ENCODE data around the gene KLHDC7B. TPM values are rescaled to one million over a fixed set of nuclear protein-coding genes. Genes with fewer than 3 reads are reported as not detected.
A peak's percentile ranks its signal among the peaks of the same experiment; 100 is the strongest.

Gene KLHDC7B
- total and polyA plus RNA-seq, 5 experiments from 2014 or later, result 5.3 to 7.9 (median 6.2) TPM

- Mint-ChIP-seq H3K9me3 (no peaks in the 10 kb centered on the region), H3K27me3 (no peaks in the 10 kb centered on the region), H3K4me1 (peaks cover 3 to 8% (median 4%) of the 10 kb centered on the region in 4 donors), H3K36me3 (no peaks in the 10 kb centered on the region), H3K27ac (no peak overlapping the region), H3K4me3 (no peak overlapping the region)
- POLR2A ChIA-PET, result interaction anchor here (0.7 kb wide), 1 partner anchor 49 kb away, joined by 3 read pairs; the partner anchor contains the start of gene NCAPH2
- DNase-seq (no peak), ATAC-seq (no peak)
Observed at GRCh38 chr22:50556703-50557102, 11.0 kb downstream of the KLHDC7B start.

DNA sequence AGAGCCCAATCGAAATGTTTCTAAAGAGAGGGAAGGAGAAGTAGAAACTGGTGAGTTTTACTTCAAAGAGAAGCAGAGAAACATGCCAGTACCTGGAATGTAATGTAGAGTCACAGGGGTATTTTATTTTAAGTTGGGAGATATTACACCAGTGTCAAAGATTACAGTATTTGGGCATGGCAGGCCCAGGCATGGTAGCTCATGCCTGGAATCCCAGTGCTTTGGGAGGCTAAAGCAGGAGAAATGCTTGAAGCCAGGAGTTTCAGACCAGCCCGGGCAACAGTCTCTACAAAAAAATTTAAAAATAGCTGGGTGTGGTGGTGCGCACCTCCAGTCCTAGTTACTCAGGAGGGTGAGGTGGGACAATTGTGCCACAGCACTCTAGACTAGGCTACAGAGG is 14.3 kb downstream of the KLHDC7B start:
- DNase-seq, result no peak
- no peaks in the 10 kb centered on the region for H3K9me3 Mint-ChIP-seq
- no peak for ATAC-seq
- no peaks in the 10 kb centered on the region for H3K27me3 Mint-ChIP-seq
- POLR2A ChIA-PET, result interaction anchor here (0.8 to 2.5 kb wide), 5 partner anchors 11 to 54 kb away, joined by 3 to 6 read pairs (median 4); partner anchors contain the start of gene MAPK8IP2
- H3K27ac Mint-ChIP-seq, result no peak overlapping the region
- H3K36me3 Mint-ChIP-seq, result no peaks in the 10 kb centered on the region
- peaks cover 12 to 23% (median 17%) of the 10 kb centered on the region in 4 donors for H3K4me1 Mint-ChIP-seq
- H3K4me3 Mint-ChIP-seq, result no peak overlapping the region

DNA sequence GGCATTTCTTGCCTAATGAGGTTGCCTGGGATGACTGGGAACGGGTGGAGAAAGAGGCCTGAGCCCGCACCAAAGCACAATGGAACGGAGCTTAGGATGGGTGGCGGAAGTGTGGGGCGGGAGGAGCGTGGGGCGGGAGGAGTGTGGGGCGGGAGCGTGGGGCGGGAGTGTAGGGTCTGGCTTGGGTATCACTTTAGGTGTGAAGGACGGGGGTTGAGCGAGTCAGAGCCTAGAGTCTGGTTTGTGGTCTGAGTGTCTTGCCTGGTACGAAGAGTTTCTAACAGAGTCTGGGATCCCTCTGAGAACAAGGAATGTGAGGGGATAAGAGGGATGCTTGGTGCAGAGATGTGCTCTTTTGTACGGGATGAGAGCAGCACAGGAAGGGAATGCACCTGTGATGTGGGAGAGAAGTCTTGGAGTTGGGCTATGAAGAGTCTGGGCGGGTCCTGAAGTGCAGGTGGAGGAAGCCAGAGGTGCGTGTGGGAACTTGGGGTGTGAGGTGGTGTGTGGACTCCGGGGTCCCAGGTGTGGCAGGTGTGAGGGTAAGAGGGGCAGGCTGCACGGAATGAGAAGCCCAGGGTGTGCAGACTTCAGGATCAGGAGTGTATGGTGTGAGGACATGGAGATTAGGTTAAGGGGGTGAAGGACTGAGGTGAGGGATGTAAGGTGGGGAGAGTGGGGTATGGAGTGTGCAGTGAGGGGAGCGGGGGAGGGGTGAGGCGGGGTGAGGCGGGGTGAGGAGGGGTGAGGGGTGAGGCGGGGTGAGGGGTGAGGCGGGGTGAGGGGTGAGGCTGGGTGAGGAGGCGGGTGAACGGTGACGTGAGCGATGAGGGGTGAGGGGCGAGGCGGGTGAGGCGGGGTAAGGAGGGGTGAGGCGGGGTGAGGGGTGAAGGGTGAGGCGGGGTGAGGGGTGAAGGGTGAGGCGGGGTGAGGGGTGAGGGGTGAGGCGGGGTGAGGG is 16.0 kb downstream of the KLHDC7B start:
- H3K27me3 Mint-ChIP-seq, result no peaks in the 10 kb centered on the region
- H3K9me3 Mint-ChIP-seq, result no peaks in the 10 kb centered on the region
- H3K27ac Mint-ChIP-seq, result peak overlapping the region; percentile 32 to 94 (median 66)
- DNase-seq, result peak in 1 of 10 donors; percentile 15
- no peaks in the 10 kb centered on the region for H3K36me3 Mint-ChIP-seq
- POLR2A ChIA-PET, result interaction anchor here (2.5 kb wide), 1 partner anchor 35 kb away, joined by 6 read pairs; no protein-coding TSS in a partner anchor
- no peak for ATAC-seq
- H3K4me3 Mint-ChIP-seq, result peak overlapping the region; percentile 33 to 81 (median 68)
- peaks cover 12 to 23% (median 17%) of the 10 kb centered on the region in 4 donors for H3K4me1 Mint-ChIP-seq

GRCh38 chr22:50562523-50563412 is 17.1 kb downstream of the KLHDC7B start, which contains the start of gene SYCE3:
Gene SYCE3 (minus strand): TSS chr22:50562919. CDS start chr22:50556405, 6,514 bp downstream.
- peaks cover 12 to 23% (median 17%) of the 10 kb centered on the region in 4 donors for H3K4me1 Mint-ChIP-seq
- ATAC-seq, result peak; percentile 95 to 98
- no peaks in the 10 kb centered on the region for H3K9me3 Mint-ChIP-seq
- peak; percentile 93 to 99 (median 97) for DNase-seq
- H3K4me3 Mint-ChIP-seq, result peak within 1 kb of the TSS; percentile 91 to 98 (median 94)
- H3K27ac Mint-ChIP-seq, result peak within 1 kb of the TSS; percentile 72 to 96 (median 91)
- POLR2A ChIA-PET, result interaction anchor here (0.8 to 4.7 kb wide), 15 partner anchors 12 to 94 kb away, joined by 3 to 26 read pairs (median 7); partner anchors contain the start of genes CHKB, CPT1B, LMF2 and NCAPH2
- H3K36me3 Mint-ChIP-seq, result peaks cover 0 to 2% (median 0%) of the 10 kb centered on the region in 3 donors
- no peaks in the 10 kb centered on the region for H3K27me3 Mint-ChIP-seq

DNA sequence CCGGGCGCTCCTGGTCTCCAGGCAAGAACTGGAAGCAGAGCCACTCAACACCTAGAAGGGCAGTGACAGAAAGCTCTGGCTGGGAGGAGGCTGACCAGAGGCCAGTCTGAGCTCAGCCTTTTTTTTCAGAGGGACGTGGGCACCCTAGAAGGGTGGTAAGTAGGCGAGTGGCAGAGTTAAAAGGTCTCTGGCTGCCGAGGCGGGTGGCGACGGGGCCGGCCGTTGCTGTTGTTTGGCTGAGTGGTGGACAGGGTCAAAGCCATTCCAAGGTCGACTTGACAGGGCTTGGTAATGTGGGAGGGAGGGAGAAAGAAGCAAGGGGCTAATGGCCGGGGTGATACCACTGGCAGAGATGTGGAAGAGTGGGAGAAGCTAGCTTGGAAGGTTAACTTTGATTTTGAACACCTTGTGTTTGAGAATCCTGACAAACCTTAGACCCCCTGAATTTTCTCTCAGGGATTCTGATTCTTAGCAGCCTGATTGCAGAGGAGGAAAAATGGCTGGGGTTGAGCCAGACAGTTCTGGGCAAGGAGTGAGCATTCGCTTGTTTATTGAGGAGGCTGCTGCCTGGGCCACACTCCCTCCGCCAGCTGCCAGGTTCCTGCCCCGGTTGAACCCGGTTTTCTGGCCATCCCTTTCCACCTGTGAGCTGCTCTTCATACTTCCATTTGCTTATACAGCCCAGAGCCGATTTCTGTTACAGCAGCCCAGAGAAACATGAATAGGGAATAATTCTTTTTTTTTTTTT is 17.9 kb downstream of the KLHDC7B start:
- ATAC-seq, result peak in 1 of 2 donors; percentile 0
- peaks cover 0 to 8% (median 0%) of the 10 kb centered on the region in 3 donors for H3K36me3 Mint-ChIP-seq
- H3K4me1 Mint-ChIP-seq, result peaks cover 12 to 23% (median 17%) of the 10 kb centered on the region in 4 donors
- no peaks in the 10 kb centered on the region for H3K9me3 Mint-ChIP-seq
- DNase-seq, result no peak
- peak overlapping the region; percentile 72 to 96 (median 90) for H3K27ac Mint-ChIP-seq
- peak overlapping the region; percentile 91 to 98 (median 94) for H3K4me3 Mint-ChIP-seq
- POLR2A ChIA-PET, result interaction anchor here (0.6 to 4.7 kb wide), 17 partner anchors 13 to 95 kb away, joined by 3 to 26 read pairs (median 7); partner anchors contain the start of genes CHKB, CPT1B, LMF2 and NCAPH2
- H3K27me3 Mint-ChIP-seq, result no peaks in the 10 kb centered on the region

GRCh38 chr22:50564289-50564688 is 18.6 kb downstream of the KLHDC7B start:
- no peak overlapping the region for H3K27ac Mint-ChIP-seq
- POLR2A ChIA-PET, result interaction anchor here (0.6 to 4.7 kb wide), 6 partner anchors 16 to 56 kb away, joined by 3 to 26 read pairs (median 14); partner anchors contain the start of genes CHKB, LMF2, NCAPH2 and SCO2
- H3K4me3 Mint-ChIP-seq, result peak overlapping the region in 3 of 10 donors; percentile 6 to 22 (median 18)

DNA sequence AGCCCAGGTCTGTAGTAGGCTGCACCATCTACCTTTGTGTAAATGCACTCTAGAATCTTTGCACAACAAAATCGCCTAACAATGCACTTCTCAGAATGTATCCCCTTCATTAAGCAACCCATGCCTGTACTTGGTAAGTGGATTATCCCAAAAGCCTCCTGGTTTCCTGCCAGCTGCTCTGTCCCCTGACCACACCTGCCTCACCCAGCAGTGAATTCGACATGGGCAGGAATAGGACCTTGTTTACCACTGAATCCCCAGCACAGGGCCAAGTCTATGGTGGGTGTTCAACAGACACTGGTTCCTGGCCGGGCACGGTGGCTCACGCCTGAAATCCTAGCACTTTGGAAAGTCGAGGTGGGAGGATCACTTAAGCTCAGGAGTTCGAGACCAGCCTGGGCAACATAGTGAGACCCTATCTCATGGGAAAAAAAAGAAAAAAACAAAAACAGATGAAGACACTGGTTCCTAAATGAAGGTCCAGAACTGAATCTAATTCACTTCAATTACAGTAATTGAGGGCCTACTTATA is 22.1 kb downstream of the KLHDC7B start:
- no peak overlapping the region for H3K27ac Mint-ChIP-seq
- peaks cover 0 to 26% (median 9%) of the 10 kb centered on the region in 3 donors for H3K36me3 Mint-ChIP-seq
- POLR2A ChIA-PET, result no interaction called here
- no peaks in the 10 kb centered on the region for H3K9me3 Mint-ChIP-seq
- DNase-seq (no peak), ATAC-seq (no peak)
- no peak overlapping the region for H3K4me3 Mint-ChIP-seq
- H3K27me3 Mint-ChIP-seq, result no peaks in the 10 kb centered on the region
- peaks cover 6 to 12% (median 10%) of the 10 kb centered on the region in 4 donors for H3K4me1 Mint-ChIP-seq

More at GRCh38 chr22:50564289-50564688, 18.6 kb downstream of the KLHDC7B start:
- ATAC-seq (no peak), DNase-seq (no peak)
- no peaks in the 10 kb centered on the region for H3K9me3 Mint-ChIP-seq
- H3K36me3 Mint-ChIP-seq, result peaks cover 0 to 15% (median 1%) of the 10 kb centered on the region in 3 donors
- H3K27me3 Mint-ChIP-seq, result no peaks in the 10 kb centered on the region
- H3K4me1 Mint-ChIP-seq, result peaks cover 12 to 23% (median 17%) of the 10 kb centered on the region in 4 donors

GRCh38 chr22:50568626-50569025 is 22.9 kb downstream of the KLHDC7B start:
- H3K4me3 Mint-ChIP-seq, result no peak overlapping the region
- peaks cover 0 to 3% (median 2%) of the 10 kb centered on the region in 4 donors for H3K4me1 Mint-ChIP-seq
- no peak for ATAC-seq
- POLR2A ChIA-PET, result interaction anchor here (1.3 to 1.9 kb wide), 2 partner anchors 10 to 20 kb away, joined by 5 to 7 read pairs; partner anchors contain the start of gene CPT1B
- no peak overlapping the region for H3K27ac Mint-ChIP-seq
- H3K36me3 Mint-ChIP-seq, result peaks cover 0 to 26% (median 9%) of the 10 kb centered on the region in 3 donors
- H3K9me3 Mint-ChIP-seq, result no peaks in the 10 kb centered on the region
- H3K27me3 Mint-ChIP-seq, result no peaks in the 10 kb centered on the region
- no peak for DNase-seq

DNA sequence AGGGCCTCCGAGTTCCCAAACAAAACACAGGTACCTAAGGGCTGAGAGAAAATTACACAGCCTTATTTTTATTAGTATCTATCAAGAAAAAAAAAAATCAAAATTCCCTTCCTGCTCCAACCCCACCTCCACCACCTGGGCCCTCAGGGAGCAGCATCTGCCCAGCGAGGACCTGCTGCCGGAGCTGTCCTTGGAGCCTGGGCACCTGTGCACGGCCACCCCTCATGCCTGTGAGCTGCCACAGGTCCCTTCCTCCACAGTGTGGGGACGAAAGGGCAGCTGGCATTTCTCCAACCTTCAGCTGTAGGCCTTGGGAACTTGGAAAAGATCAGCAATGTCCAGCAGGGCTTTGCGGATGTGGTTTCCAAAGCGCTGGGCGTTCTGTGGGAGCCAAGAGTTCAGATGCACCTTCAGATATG is 23.4 kb downstream of the KLHDC7B start:
- H3K27ac Mint-ChIP-seq, result no peak overlapping the region
- POLR2A ChIA-PET, result interaction anchor here (1.3 to 1.9 kb wide), 2 partner anchors 9 to 21 kb away, joined by 5 to 7 read pairs; partner anchors contain the start of gene CPT1B
- DNase-seq (no peak), ATAC-seq (no peak)
- H3K4me1 Mint-ChIP-seq, result no peaks in the 10 kb centered on the region
- peaks cover 0 to 26% (median 9%) of the 10 kb centered on the region in 3 donors for H3K36me3 Mint-ChIP-seq
- no peak overlapping the region for H3K4me3 Mint-ChIP-seq
- no peaks in the 10 kb centered on the region for H3K27me3 Mint-ChIP-seq
- H3K9me3 Mint-ChIP-seq, result no peaks in the 10 kb centered on the region

DNA sequence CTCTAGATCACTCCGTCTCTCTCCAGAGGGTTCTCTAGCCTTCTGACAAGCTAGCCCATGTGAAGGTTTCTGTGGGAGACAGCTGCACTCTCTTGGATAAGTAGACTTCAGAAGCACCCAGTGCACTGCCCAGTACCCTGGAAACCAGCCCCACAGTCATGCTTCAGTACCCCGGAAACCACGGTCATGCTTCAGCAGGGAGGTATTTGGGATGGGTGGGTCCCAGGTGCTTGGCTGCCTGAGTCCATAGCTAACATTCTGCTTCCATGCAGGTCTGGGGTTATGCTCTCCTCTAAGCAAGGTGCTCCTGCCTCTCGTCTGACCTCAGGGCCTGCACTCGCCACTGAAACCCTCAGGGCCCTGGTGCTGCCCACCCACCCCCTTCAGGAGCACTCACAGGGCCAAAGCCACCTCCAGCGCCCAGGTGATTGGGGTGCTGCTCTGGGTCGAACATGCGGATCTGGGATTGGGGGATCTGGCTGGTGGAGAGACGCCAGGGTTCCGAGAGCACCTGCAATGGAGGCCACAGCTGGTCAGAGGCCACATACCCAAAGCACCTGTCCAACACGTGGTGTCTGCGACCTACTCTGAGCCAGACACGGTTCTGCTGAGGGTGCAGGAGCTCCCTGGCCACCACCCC is 24.3 kb downstream of the KLHDC7B start:
- H3K27me3 Mint-ChIP-seq, result no peaks in the 10 kb centered on the region
- DNase-seq (no peak), ATAC-seq (no peak)
- peak overlapping the region in 1 of 10 donors; percentile 5 for H3K27ac Mint-ChIP-seq
- POLR2A ChIA-PET, result interaction anchor here (1.0 to 1.9 kb wide), 3 partner anchors 8 to 51 kb away, joined by 5 to 7 read pairs (median 5); partner anchors contain the start of gene CPT1B
- H3K9me3 Mint-ChIP-seq, result no peaks in the 10 kb centered on the region
- H3K4me3 Mint-ChIP-seq, result no peak overlapping the region
- H3K4me1 Mint-ChIP-seq, result no peaks in the 10 kb centered on the region
- peaks cover 0 to 27% (median 13%) of the 10 kb centered on the region in 3 donors for H3K36me3 Mint-ChIP-seq

All from naive thymus-derived CD8-positive, alpha-beta T cell (primary cell).